GM21423 (cell line): ENCODE results near the gene OXGR1.
"Not testable (repeated sequence)": the region's sequence is repeated elsewhere in the genome, so short reads cannot be mapped to it uniquely, and the experiment has no call there.

Source experiments
- ATAC-seq: cut with Tn5 transposase; IDR thresholded peaks from one replicate; pipeline ENCODE4 v1.9.1; 2021; ENCODE audit warnings: mild to moderate bottlenecking, moderate library complexity; ENCODE audit not compliant: unreplicated experiment

The OXGR1 gene

GRCh38 chr13:96994017-96994857, at the start of gene OXGR1:
Gene OXGR1 (minus strand): TSS chr13:96994476. CDS start chr13:96987759, 6,717 bp downstream.
- ATAC-seq = no peak

DNA sequence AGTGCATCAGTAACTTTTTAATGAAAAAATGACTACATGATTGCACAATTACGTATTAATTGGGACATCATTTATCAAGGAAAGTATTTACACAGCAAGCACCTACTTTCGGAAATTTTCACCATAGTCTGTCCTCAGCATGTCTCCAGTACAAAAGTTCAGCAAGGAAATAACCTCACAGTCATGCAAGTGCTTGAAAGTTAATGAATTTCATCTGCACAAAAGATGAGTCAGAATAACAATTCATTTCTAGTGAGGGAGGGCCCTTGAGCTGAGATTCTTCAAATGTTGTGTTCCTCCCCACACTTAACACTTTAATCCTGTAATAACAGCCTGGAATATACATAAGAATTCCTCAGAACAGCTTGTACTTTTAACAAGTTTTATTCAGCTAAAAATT, 49.0 kb upstream of the OXGR1 start:
- ATAC-seq = no peak

GRCh38 chr13:97030705-97031452, 36.6 kb upstream of the OXGR1 start:
- ATAC-seq = no peak

GRCh38 chr13:97028441-97029299, 34.4 kb upstream of the OXGR1 start:
- no peak for ATAC-seq

GRCh38 chr13:97027162-97027554, 32.9 kb upstream of the OXGR1 start:
- no peak for ATAC-seq

DNA sequence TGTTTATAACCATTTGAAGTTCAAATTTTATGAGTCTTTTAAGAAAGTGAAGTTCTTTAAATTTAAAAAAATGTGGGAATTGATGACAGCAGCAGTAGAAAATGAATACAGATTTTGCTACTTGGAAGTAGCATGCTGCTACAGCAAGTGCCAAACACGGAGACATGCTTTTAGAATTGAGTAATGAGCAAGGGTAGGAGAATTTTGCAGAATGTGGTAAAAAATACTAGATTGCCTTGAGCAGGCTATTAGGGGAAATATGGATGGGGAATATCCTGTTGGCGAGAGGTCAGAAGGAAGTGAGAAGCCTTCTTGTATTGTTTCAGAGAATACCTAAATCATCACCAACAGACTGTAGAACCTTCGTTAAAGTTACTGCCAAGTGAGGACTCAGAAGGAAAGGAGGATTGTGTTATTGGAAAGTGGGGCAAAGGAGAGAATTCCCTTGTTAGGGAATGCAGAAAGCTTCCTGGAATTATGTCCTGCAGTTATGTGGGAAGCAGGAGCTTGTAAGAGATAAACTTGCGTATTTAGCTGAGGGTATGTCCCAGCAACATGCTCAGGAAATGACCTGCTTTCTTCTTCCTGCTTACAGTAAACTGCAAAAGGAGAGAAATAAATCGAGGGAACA, 32.4 kb upstream of the OXGR1 start:
- ATAC-seq = no peak

DNA sequence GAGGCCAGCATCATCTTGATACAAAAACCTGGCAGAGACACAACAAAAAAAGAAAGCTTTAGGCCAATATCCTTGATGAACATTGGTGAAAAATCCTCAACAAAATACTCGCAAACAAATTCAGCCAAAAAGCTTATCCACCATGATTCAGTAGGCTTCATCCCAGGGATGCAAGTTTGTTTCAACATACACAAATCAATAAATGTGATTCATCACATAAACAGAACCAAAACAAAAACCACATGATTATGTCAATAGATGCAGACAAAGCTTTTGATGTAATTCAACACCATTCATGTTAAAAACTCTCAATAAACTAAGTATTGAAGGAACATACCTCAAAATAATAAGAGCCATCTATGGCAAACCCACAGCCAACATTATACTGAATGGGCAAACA, 29.5 kb upstream of the OXGR1 start:
- not testable (repeated sequence) for ATAC-seq

DNA sequence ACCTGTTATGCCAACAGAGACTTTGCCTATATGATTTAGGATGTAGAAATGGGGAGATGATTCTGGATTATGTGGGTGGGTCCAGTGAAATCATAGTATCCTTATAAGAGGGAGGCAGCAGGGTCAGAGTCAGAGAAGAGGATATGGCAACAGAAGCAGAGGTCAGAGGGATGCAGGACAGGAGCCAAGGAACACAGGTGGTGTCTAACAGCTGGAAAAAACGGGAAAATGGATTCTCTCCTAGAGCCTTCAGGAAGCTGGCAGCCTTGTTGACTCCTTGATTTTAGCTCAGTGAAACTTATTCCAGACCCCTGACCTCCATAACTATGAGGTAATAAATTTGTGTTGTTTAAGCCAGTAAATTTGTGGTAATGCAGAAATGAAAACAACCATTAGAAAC, 28.8 kb upstream of the OXGR1 start:
- ATAC-seq = no peak

DNA sequence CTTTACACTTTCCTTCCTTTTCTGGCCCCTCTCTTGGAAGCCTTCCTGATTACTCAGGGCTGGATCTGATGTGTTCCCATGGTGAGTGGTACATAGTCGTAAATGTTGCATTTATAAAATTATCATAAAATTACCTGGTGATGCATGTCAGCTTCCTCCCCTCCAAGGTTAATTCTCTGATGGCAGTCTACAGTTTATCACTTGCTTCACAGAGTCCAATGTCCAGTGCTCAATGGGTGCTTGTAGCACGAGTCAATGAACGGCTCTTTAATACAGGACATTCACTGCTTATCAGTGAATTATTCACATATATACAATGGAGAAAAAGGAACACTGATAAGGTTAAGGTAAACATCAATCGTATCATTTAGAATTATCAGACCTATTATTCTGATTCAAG, 27.0 kb upstream of the OXGR1 start:
- no peak for ATAC-seq

DNA sequence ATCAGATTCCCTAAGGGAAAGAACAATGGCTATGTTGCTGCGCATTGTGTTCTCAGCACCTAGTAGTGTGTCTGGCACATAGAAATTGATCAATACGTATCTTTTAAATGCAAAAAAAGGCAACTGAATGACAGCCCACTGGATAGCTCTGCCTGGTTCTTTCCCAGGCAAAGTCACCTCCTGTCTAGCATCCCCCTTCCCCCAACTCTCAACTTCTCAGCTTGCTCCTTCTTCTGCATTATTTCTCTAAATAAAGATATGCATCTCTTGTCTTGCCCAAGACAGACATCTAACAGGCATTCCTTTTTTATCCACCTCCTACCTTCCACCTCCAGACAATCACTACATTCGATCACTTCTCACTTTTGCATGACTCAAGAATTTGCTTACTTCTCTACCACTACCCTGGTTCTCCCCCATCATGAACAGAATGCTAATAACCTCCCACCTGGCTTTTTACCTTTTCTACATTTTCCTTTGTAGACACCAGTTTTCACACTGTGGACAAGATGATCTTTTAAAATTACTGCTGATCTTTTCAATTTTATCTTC, 26.5 kb upstream of the OXGR1 start:
- no peak for ATAC-seq

GRCh38 chr13:97020194-97020593, 25.9 kb upstream of the OXGR1 start:
- no peak for ATAC-seq

GRCh38 chr13:97019236-97019635, 25.0 kb upstream of the OXGR1 start:
- ATAC-seq = no peak

DNA sequence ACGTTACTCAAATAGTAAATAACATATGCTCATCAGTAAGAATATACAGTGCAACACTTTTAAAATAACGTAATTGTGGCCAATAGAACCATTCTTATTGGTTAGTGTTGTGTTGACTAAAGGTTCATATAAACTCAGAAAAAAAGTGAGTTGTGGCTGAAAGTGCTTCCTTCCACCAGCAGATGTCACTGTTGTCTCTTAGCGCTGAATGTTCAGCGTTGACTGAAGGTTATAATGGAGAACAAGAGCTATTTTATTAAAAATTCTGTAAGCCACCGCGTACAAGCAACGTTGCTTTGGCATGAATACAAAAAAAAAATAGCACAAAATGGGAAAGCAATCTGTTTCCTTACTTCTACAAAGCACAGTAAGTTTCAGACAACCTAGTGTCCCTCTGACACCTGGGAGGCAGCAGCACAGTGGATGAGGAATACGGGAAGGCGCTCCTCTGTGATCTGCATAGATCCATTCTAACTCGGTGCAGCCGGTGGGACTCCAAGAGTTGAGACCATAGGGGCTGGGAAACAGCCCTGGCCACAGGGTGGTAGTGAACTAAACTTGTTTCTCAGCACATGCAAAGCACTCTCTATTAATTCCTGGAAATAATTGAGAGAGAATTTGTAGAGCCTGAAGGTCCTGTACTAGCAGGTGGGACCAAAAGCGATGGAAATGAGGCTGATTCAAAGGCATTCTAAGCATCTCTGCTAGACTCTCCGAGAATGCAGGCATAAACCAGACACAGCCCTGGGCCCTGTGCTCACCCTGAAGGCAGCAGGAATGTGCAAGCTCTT, 23.9 kb upstream of the OXGR1 start:
- ATAC-seq = peak; percentile 90

DNA sequence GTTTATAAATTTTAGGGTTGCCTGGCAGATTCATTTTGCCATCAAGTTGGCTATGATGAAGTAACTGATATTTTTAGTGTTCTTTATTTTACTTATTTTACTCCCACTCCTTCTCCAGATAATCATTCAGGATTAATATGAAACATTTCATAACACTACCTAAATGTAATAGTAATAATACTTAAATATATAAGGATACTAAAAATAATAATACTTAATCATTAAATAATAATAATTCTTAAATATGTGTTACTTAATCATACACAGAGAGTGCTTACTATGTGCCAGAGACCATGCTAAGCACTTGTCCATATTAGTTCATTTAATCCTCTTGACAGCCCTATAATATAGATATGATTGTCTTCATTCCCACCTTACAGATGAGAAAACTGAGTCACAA, 23.0 kb upstream of the OXGR1 start:
- ATAC-seq = no peak

DNA sequence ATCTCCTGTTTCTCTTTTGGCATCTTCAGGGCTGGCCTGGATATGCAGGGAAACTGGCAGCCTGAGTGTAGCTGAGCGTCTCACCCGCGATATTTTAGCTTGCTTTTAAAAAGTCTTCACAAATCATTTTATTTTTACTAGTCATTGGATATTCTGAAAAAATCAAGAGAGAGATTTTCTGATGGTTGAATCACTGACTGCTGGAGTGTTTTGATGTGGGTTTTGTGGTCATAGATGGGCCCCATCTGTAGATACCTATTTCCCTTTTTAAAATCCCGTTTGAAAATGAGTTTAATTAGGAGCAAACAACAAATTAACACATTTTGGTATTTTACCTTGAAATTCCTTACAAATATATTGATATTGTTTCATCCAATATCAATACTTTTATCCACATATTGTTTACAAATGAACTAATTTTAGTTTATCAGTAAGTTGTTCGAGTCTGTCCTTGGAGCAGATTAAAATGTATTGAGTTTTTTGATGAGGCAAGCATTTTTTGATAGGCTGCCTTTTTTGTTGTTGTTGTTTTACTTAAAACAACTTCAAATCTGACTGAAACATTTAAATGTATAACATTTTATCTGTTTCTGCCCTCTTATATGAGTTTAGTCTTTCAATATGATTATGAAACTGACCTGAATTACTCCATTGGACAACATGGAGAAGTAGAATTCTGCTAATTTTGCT, 21.5 kb upstream of the OXGR1 start:
- no peak for ATAC-seq

GRCh38 chr13:97012251-97013048, 18.2 kb upstream of the OXGR1 start:
- ATAC-seq = no peak

GRCh38 chr13:97011446-97012131, 17.3 kb upstream of the OXGR1 start:
- ATAC-seq = no peak

- no peak for ATAC-seq
Measured at GRCh38 chr13:97008643-97009042, 14.4 kb upstream of the OXGR1 start.
